MM.1S (cell line): Measurements from ENCODE around the gene NOL4L.

ENCODE experiments used
- DNase-seq: peaks from one replicate; pipeline ENCODE4 v3.0.0-alpha.2; 2015
- H2AFZ ChIP-seq: fragments of 300-600 bp; sonication (generic); 2 replicates; pipeline ENCODE4 v1.6.0; 2016; ENCODE audit warnings: antibody characterized with exemption, low read length
- H3F3A ChIP-seq: fragments of 300-600 bp; sonication (generic); 2 replicates; pipeline ENCODE4 v1.6.1; 2016; ENCODE audit warnings: mild to moderate bottlenecking, antibody characterized with exemption, low read length, moderate library complexity, mixed read lengths; ENCODE audit not compliant: insufficient read depth
- H3K27ac ChIP-seq: fragments of 300-600 bp; sonication (generic); 2 replicates; pipeline ENCODE4 v1.5.1; 2016; ENCODE audit warnings: mild to moderate bottlenecking, low read length
- H3K27me3 ChIP-seq: fragments of 300-600 bp; sonication (generic); replicated peaks from 2 replicates; pipeline ENCODE4 v1.6.0; 2016; ENCODE audit warnings: low read length; ENCODE audit not compliant: insufficient read depth
- H3K36me3 ChIP-seq: fragments of 300-600 bp; sonication (generic); replicated peaks from 2 replicates; pipeline ENCODE4 v1.6.1; 2016; ENCODE audit warnings: mild to moderate bottlenecking, low read length, mixed read lengths; ENCODE audit not compliant: insufficient read depth
- H3K4me1 ChIP-seq: fragments of 300-600 bp; sonication (generic); 2 replicates; pipeline ENCODE4 v1.6.1; 2016; ENCODE audit warnings: low read length, mixed read lengths
- H3K4me2 ChIP-seq: fragments of 300-600 bp; sonication (generic); 2 replicates; pipeline ENCODE4 v1.6.0; 2016; ENCODE audit warnings: low read depth, low read length
- H3K4me3 ChIP-seq: fragments of 300-600 bp; sonication (generic); 2 replicates; pipeline ENCODE4 v1.5.1; 2016; ENCODE audit warnings: low read length, mixed read lengths
- H3K79me2 ChIP-seq: fragments of 300-600 bp; sonication (generic); 2 replicates; pipeline ENCODE4 v1.6.1; 2016; ENCODE audit warnings: mixed run types, low read length, mixed read lengths
- H3K9ac ChIP-seq: fragments of 300-600 bp; sonication (generic); 2 replicates; pipeline ENCODE4 v1.6.1; 2016; ENCODE audit warnings: low read length, mixed read lengths
- H3K9me2 ChIP-seq: fragments of 300-600 bp; sonication (generic); replicated peaks from 2 replicates; pipeline ENCODE4 v1.6.1; 2016; ENCODE audit warnings: mild to moderate bottlenecking, low read length, mixed read lengths; ENCODE audit not compliant: insufficient read depth
- H3K9me3 ChIP-seq: fragments of 300-600 bp; sonication (generic); replicated peaks from 2 replicates; pipeline ENCODE4 v1.6.1; 2016; ENCODE audit warnings: mild to moderate bottlenecking, low read length, mixed read lengths; ENCODE audit not compliant: insufficient read depth
- H4K20me1 ChIP-seq: fragments of 300-600 bp; sonication (generic); 2 replicates; pipeline ENCODE4 v1.6.1; 2016; ENCODE audit warnings: mild to moderate bottlenecking, low read length, moderate library complexity, mixed read lengths; ENCODE audit not compliant: insufficient read depth
- CTCF ChIP-seq: fragments of 300-600 bp; sonication (generic); IDR thresholded peaks from 2 replicates; pipeline ENCODE4 v1.5.1; 2016; ENCODE audit warnings: antibody characterized with exemption, low read length, mixed read lengths
- EZH2 ChIP-seq: fragments of 300-600 bp; sonication (generic); optimal IDR thresholded peaks from 2 replicates; pipeline ENCODE3; 2017; ENCODE audit warnings: low read depth, mild to moderate bottlenecking, antibody characterized with exemption, low read length, mixed read lengths
- EZH2phosphoT487 ChIP-seq: fragments of 300-600 bp; sonication (generic); IDR thresholded peaks from 2 replicates; pipeline ENCODE4 v1.6.1; 2018; ENCODE audit warnings: antibody characterized with exemption, low read length

NOL4L gene

GRCh38 chr20:32544260-32544722, 40.8 kb downstream of the NOL4L start:
- H3K4me1 ChIP-seq = peaks cover 12% of the 10 kb centered on the region
- no peaks in the 10 kb centered on the region for H3K27me3 ChIP-seq
- no peaks in the 10 kb centered on the region for H3K9me2 ChIP-seq
- DNase-seq = no peak
- TF ChIP-seq CTCF (no peak), EZH2 (no peak), EZH2phosphoT487 (no peak)
- no peaks in the 10 kb centered on the region for H3F3A ChIP-seq
- no peaks in the 10 kb centered on the region for H3K36me3 ChIP-seq
- no peaks in the 10 kb centered on the region for H4K20me1 ChIP-seq
- H3K27ac ChIP-seq = no peak overlapping the region
- H2AFZ ChIP-seq = no peak overlapping the region
- no peak overlapping the region for H3K4me3 ChIP-seq
- no peaks in the 10 kb centered on the region for H3K9me3 ChIP-seq
- H3K79me2 ChIP-seq = no peaks in the 10 kb centered on the region
- H3K4me2 ChIP-seq = no peak overlapping the region
- no peak overlapping the region for H3K9ac ChIP-seq

GRCh38 chr20:32543570-32544259, 41.4 kb downstream of the NOL4L start:
- Histone ChIP-seq H3K27ac (no peak overlapping the region), H3K79me2 (no peaks in the 10 kb centered on the region), H3K36me3 (no peaks in the 10 kb centered on the region), H4K20me1 (no peaks in the 10 kb centered on the region), H2AFZ (no peak overlapping the region), H3K4me3 (no peak overlapping the region), H3F3A (no peaks in the 10 kb centered on the region), H3K9ac (no peak overlapping the region), H3K27me3 (no peaks in the 10 kb centered on the region), H3K4me1 (peaks cover 12% of the 10 kb centered on the region), H3K9me2 (no peaks in the 10 kb centered on the region), H3K4me2 (no peak overlapping the region), H3K9me3 (no peaks in the 10 kb centered on the region)
- TF ChIP-seq EZH2phosphoT487 = no peak
- no peak for TF ChIP-seq EZH2
- no peak for TF ChIP-seq CTCF
- no peak for DNase-seq

- no peak overlapping the region for H2AFZ ChIP-seq
- H3K4me3 ChIP-seq = no peak overlapping the region
- no peak overlapping the region for H3K27ac ChIP-seq
- no peaks in the 10 kb centered on the region for H4K20me1 ChIP-seq
- no peak for TF ChIP-seq EZH2
- no peak for TF ChIP-seq CTCF
- no peak for TF ChIP-seq EZH2phosphoT487
- peaks cover under 1% of the 10 kb centered on the region; the same call in 1 of the 2 replicates for H3F3A ChIP-seq
- no peaks in the 10 kb centered on the region for H3K79me2 ChIP-seq
- no peaks in the 10 kb centered on the region for H3K9me2 ChIP-seq
- no peak overlapping the region for H3K9ac ChIP-seq
- DNase-seq = no peak
- no peaks in the 10 kb centered on the region for H3K27me3 ChIP-seq
- H3K36me3 ChIP-seq = no peaks in the 10 kb centered on the region
- peaks cover 12% of the 10 kb centered on the region for H3K4me1 ChIP-seq
- no peak overlapping the region for H3K4me2 ChIP-seq
- H3K9me3 ChIP-seq = no peaks in the 10 kb centered on the region
Observed at GRCh38 chr20:32542259-32542615, 42.9 kb downstream of the NOL4L start.
